ENCODE results near the gene MAP2K6. TPM values are rescaled to one million over a fixed set of nuclear protein-coding genes. Genes with fewer than 3 reads are reported as not detected.

Gene MAP2K6
- total RNA-seq, 2 experiments from 2014 or later = 10.3 to 27.6 TPM

DNA sequence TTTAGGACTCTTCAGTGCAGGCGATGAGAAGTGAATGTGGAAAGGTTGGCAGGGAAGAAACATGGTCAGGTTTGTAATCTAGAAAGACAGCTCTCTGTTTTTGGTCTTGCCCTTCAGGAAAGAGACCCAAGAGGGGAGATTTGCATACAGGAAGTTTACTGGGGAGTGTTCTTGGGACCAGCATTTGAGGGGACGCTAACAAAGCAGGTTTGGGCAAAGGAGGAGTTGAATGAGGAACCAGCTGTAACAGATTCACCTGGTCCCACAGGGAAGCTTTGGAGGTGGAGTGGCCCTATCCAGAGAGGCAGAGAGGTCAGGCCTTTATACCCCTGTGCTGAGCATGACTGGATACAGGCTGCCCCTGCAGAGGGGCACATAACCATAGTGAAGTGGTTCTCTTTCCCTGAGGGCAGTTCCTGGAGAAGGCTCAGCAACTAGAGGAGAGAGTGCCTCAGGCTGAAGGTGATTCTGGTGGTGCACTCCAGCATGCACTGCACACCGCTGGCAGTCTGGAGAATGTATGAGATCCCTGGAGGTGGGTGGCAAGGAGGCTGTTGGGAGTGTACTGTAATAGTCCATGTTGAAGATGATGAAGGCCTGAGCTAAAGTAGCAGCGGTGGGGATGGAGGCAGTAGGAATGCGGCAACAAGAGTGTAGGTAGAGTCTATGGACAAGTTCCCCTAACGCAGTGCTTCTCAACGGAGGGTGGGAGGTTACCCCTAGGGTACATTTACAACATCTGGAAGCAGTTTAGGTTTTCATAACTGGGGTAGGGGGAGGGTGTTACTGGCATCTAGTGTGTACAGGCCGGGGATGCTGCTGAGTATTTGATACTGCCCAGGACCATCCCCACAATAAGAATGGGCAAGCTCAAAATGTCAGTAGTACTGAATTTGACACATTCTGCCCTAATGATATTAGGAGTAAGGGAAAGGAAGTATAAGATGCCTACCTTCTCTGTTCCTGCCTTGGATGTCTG is 37.2 kb downstream of the MAP2K6 start:
- Histone ChIP-seq H3K9me3 (ENCODE audit: low read length) (no peaks in the 10 kb centered on the region), H3K27ac (ENCODE audit: low read depth, low read length, poor library complexity, severe bottlenecking) (no peak overlapping the region), H3K36me3 (ENCODE audit: insufficient read depth, low read length) (no peaks in the 10 kb centered on the region), H3K4me3 (ENCODE audit: low read depth, low read length, poor library complexity, severe bottlenecking) (no peak overlapping the region), H2AFZ (ENCODE audit: low read length) (no peak overlapping the region), H3K9me2 (ENCODE audit: insufficient read depth, low read length) (no peaks in the 10 kb centered on the region), H3K4me1 (ENCODE audit: insufficient read depth, low read length, poor library complexity, severe bottlenecking) (peaks cover 17% of the 10 kb centered on the region), H3K4me2 (ENCODE audit: low read length) (peak overlapping the region; percentile 39), H4K20me1 (ENCODE audit: insufficient read depth, low read length) (no peaks in the 10 kb centered on the region), H3K79me2 (ENCODE audit: insufficient read depth, low read depth, low read length) (no peaks in the 10 kb centered on the region)
- CTCF ChIA-PET (ENCODE audit: unreplicated experiment) = no interaction called here
- intact Hi-C loops (cut with micrococcal nuclease; ENCODE audit: unreplicated experiment) = no loop called here
- POLR2A ChIA-PET = interaction anchor here (0.5 to 1.8 kb wide), 6 partner anchors 13 to 990 kb away, joined by 3 to 7 read pairs (median 4); no protein-coding TSS in a partner anchor
- peak; percentile 53 for DNase-seq (ENCODE audit: low spot score)
- BruUV-seq (replicated peaks) = no TSS peak
- TF ChIP-seq, protein P1, sequence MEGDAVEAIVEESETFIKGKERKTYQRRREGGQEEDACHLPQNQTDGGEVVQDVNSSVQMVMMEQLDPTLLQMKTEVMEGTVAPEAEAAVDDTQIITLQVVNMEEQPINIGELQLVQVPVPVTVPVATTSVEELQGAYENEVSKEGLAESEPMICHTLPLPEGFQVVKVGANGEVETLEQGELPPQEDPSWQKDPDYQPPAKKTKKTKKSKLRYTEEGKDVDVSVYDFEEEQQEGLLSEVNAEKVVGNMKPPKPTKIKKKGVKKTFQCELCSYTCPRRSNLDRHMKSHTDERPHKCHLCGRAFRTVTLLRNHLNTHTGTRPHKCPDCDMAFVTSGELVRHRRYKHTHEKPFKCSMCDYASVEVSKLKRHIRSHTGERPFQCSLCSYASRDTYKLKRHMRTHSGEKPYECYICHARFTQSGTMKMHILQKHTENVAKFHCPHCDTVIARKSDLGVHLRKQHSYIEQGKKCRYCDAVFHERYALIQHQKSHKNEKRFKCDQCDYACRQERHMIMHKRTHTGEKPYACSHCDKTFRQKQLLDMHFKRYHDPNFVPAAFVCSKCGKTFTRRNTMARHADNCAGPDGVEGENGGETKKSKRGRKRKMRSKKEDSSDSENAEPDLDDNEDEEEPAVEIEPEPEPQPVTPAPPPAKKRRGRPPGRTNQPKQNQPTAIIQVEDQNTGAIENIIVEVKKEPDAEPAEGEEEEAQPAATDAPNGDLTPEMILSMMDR (conservative IDR thresholded peaks at IDR 0.05; ENCODE audit: low read length) = no peak
- no peak for TF ChIP-seq EZH2phosphoT487 (IDR thresholded peaks at IDR 0.05; ENCODE audit: borderline replicate concordance, low read depth, low read length)

DNA sequence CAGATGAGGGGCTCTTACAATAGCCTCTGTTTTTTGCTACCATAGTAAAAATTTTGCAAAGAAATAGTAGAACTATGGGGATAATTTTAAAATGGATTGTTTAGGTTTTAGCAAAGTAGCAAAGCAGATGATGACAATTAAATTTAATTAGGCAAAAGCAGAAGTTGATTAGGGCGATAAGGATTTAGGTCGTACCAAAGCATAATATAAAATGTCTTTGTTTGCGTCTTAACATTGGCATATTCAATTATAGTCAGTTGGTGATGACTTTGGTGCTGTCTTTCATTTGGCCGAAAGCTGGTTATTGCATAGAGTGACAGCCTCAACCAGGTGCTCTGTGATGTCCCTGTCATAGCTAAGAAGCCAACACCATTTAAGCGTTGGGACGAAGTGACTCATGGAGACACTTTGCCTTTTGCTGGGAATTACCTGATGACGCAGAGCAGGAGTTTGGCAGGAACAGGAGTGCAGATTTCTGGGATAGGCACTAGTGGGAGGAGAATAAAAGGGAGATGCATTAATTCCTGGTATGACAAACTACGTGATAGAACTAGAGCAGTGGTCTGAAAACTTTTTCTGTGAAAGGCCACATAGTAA is 38.3 kb downstream of the MAP2K6 start:
- H3K9me2 ChIP-seq (ENCODE audit: insufficient read depth, low read length) = no peaks in the 10 kb centered on the region
- CTCF ChIA-PET (ENCODE audit: unreplicated experiment) = no interaction called here
- H3K36me3 ChIP-seq (ENCODE audit: insufficient read depth, low read length) = no peaks in the 10 kb centered on the region
- no peaks in the 10 kb centered on the region for H3K9me3 ChIP-seq (ENCODE audit: low read length)
- H3K4me2 ChIP-seq (ENCODE audit: low read length) = no peak overlapping the region
- no peak for DNase-seq (ENCODE audit: low spot score)
- no peak overlapping the region for H3K27ac ChIP-seq (ENCODE audit: low read depth, low read length, poor library complexity, severe bottlenecking)
- BruUV-seq (replicated peaks) = no TSS peak
- POLR2A ChIA-PET = interaction anchor here (1.7 to 1.8 kb wide), 2 partner anchors 14 to 59 kb away, joined by 3 to 7 read pairs; no protein-coding TSS in a partner anchor
- H3K79me2 ChIP-seq (ENCODE audit: insufficient read depth, low read depth, low read length) = no peaks in the 10 kb centered on the region
- H4K20me1 ChIP-seq (ENCODE audit: insufficient read depth, low read length) = no peaks in the 10 kb centered on the region
- no peak overlapping the region for H2AFZ ChIP-seq (ENCODE audit: low read length)
- H3K4me1 ChIP-seq (ENCODE audit: insufficient read depth, low read length, poor library complexity, severe bottlenecking) = peaks cover 17% of the 10 kb centered on the region
- no peak overlapping the region for H3K4me3 ChIP-seq (ENCODE audit: low read depth, low read length, poor library complexity, severe bottlenecking)
- intact Hi-C loops (cut with micrococcal nuclease; ENCODE audit: unreplicated experiment) = no loop called here
- TF ChIP-seq, protein P1 (conservative IDR thresholded peaks at IDR 0.05; ENCODE audit: low read length) = no peak
- no peak for TF ChIP-seq EZH2phosphoT487 (IDR thresholded peaks at IDR 0.05; ENCODE audit: borderline replicate concordance, low read depth, low read length)

Measured in OCI-LY7 (cell line).